Transverse colon (tissue), 4 donors: ENCODE results near the gene CABP7.
"Not testable (repeated sequence)": the region's sequence is repeated elsewhere in the genome, so short reads cannot be mapped to it uniquely, and the experiment has no call there.

Experiments
- CTCF ChIP-seq, 5 experiments: fragments of 200-600 bp in 3 of 5; fragments of 450-650 bp in 2 of 5; sonication (generic) in 3 of 5; IDR thresholded peaks; 1 replicate in 2 of 5; 2 replicates in 3 of 5; pipeline ENCODE4 v1.5.1; 2016 to 2017; ENCODE audit warnings: antibody characterized with exemption in 5 of 5, inconsistent platforms in 3 of 5, mild to moderate bottlenecking in 2 of 5, moderate library complexity in 1 of 5
- POLR2A ChIP-seq: fragments of 450-650 bp; IDR thresholded peaks from one replicate; pipeline ENCODE4 v1.6.1; 2016; ENCODE audit warnings: antibody characterized with exemption, mild to moderate bottlenecking, moderate library complexity
- POLR2AphosphoS5 ChIP-seq, 3 donors: sonication (generic); formaldehyde crosslinking; IDR thresholded peaks; one replicate each; pipeline ENCODE4 v1.6.1; 2016; ENCODE audit warnings: antibody characterized with exemption in 3 of 3

GRCh38 chr22:29754658-29755395 lies 35.0 kb downstream of the CABP7 start:
- TF ChIP-seq POLR2AphosphoS5 (IDR thresholded peaks at IDR 0.05); CTCF (IDR thresholded peaks at IDR 0.05); POLR2A: not testable (repeated sequence)
